Activated T-helper 1 cell treated with Interleukin-2 at 50 U/mL for 16 hours (primary cell): ENCODE measurements around the gene GTPBP4.
"Not testable (repeated sequence)": the region's sequence is repeated elsewhere in the genome, so short reads cannot be mapped to it uniquely, and the experiment has no call there.

ENCODE experiments used
- DNase-seq: peaks from one replicate; pipeline ENCODE4 v3.0.0-alpha.2; 2020; ENCODE audit warnings: low read depth

GTPBP4 gene

DNA sequence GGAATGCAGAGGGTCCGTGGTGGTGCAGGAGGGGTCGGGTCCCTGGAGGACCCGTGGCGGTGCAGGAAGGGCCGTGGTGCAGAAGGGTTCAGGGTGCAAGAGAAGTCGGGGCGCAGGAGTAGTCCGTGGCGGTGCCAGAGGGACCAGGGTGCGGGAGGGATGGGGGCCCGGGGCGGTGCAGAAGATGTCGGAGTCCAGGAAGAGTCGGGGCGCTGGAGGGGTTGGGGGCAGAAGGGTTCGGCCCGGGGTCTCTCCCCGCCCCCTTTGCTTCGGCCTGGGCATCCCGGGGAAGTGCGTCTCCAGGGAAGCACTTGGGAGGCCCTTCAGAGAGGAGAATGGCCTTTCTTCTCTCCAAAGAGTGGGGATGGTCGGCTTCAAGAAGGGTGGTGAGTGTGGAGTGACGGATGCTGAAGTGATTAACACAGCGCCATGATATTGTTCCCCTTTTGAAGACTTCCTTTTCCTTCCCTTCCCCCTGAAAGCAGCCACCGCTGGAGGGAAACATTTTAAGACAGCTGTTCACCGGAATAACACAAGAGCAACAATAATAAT, 68.9 kb downstream of the GTPBP4 start:
- no peak for DNase-seq

DNA sequence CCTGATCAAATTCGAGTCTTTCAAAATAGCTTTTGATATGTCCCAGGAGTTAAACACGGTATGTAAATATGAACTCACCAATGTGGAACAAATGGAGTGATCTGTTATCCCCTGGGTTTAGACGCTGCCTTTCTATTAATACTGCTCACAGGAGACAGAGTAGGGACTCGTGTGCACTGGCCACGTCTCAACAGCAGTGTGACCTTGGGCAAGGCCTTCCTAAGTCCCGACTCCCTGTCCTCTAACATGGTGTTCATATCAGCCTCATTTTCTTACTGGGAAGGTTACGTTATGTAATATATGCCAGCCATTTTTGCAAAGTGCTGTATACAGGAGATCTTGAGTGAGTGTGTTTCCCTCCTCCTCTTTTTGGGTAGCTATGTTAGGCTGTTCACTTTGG, 69.8 kb downstream of the GTPBP4 start:
- no peak for DNase-seq

DNA sequence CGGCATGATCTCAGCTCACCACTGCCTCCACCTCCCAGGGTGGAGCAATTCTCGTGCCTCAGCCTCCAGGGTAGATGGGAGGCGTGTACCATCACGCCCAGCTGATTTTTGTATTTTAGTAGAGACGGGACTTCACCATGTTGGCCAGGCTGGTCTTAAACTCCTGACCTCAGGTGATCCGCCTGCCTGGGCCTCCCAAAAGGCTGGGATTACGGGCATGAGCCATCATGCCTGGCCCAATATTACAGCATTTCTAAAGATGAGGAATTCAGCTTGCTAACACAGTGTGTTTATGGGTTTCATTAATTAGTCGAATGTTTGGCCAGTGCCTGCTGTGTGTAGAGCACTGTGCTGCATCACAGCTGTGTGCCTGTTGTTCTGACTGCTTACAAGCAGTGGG, 71.7 kb downstream of the GTPBP4 start:
- no peak for DNase-seq

DNA sequence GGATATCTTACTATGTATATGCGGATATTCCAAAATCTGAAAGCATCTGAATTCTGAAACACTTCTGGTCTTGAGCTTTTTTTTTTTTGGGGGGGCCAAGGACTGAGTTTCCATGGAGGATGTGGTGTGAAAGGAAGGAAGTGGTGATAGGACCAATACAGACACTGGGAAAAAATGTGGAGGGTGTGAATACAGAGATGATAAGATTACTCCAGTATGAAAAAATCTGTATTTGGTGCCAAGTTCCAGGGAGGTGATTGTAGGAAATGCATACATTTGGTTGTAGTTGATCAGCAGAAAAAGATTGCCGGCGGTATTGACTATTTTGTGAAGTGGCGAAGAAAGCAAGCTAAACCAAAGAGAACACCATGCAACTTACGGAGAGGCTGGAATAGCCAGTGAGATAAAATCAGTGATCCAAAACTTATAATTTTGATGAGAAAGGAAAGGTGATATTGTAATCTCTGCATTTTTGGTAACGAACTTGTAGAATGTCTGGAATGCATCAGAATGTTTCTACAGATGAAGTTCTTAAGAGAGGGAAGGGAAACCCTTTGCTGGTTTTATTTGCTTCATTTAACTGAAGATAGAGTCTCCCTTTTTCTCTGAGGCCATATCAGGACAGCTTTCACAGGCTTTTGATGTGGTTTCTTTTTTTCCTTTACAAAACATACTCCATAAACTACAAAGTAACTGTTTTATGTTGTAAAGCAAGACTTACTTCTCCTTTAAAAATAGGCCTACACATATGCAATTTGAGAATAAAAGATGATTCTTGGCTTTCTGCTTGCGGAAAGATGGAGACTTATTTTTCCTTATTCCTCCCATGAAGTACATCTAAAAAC, 73.9 kb downstream of the GTPBP4 start:
- DNase-seq: no peak

DNA sequence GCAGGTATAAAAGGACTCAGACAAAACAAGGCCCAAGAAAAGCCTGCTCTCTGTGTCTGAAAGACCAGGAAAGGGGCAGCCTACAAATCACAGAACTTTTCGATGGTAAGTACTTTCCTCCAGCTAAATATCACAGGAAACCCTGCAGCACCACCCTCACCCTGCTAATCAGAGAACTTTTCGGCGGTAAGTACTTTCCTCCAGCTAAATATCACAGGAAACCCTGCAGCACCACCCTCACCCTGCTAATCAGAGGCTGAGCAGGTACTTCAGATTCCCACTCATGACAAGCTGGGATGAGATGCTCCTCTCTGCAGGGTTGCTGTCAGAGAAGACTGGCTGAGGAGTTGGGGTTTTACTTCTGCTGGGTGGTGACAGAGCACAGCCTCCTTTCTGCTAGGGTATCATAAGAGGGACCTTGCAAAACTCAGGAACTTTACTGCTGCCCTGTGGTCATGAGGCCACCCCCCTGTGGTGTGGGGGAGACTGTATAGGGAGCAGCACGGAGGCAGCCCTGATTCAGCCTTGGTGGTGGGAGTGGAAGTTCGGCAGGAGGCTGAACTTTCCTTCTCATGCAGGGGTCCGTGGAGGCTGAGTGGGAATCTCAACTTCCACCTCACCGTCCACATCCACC, 75.1 kb downstream of the GTPBP4 start:
- DNase-seq: no peak

DNA sequence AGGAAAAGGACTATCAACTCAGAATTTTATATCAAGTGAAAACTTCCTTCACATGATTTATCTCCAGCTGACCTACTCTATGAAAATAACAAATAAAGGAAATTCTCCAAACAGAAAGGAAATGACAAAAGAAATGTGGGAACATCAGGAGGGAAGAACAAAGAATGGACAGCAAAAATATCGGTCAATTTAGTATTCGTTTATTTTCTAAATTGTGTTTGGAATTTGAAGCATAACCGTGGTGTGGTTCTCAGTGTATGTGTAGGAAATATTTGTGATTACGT, 76.7 kb downstream of the GTPBP4 start:
- DNase-seq: no peak

DNA sequence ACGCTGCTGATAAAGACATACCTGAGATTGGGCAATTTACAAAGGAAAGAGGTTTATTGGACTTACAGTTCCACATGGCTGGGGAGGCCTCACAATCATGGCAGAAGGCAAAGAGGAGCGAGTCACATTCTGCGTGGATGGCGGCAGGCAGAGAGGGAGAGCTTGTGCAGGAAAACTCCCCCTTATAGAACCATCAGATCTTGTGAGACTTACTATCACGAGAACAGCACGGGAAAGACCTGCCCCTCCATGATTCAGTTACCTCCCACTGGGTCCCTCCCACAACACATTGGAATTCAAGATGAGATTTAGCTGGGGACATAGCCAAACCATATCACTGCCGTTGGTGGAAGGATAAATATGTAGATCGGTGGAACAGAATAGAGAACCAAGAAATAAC, 78.5 kb downstream of the GTPBP4 start:
- DNase-seq: not testable (repeated sequence)

DNA sequence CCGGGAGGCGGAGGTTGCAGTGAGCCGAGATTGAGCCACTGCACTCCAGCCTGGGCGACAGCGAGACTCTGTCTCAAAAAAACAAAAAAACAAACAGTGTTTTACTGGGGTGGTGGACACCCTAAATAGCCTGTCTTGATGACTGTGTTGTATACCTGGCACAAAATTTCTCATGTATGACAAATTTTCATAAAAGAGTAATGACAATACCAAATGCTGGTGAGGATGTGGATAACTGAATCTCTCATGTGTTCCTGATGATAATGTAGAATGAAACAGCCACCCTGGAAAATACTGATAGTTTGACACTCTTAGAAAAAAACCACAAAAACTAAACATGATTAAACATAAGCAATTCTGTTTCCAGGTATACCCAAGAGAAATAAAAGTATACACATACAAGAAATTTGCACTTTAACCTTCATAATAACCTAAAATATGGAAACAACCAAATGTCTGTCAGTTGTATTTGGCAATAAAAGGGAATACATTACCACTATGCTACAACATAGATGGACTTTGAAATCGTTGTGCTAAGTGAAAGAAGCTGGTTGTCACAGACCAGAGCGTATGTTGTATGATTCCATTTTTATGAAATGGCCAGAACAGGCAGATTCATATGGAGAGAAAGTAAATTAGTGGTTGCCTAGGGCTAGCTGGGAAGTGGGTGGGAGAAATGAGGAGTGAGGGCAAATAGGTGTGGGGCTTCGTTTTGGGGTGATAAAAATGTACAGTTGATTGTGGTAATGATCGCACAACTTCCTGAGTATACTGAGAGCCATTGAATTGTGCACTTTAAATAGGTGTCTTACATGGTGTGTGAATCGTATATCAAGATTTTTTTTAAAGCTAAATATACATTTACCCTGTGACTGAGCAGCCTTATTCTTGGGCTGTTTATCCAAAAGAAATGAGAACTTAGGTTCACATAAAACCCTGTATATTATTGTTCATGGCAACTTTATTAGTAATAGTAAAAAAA, 80.4 kb downstream of the GTPBP4 start:
- no peak for DNase-seq
